HEK293T (cell line): ENCODE measurements around the gene ATIC.

Source experiments
- CTCF ChIA-PET: fragments of 350-600 bp; formaldehyde crosslinking; extraction: SDS; loops from one replicate; lab custom pipeline; 2021; ENCODE audit warnings: antibody characterized with exemption, inconsistent platforms; lab: Yijun Ruan, JAX
- POLR2A ChIA-PET: fragments of 350-600 bp; formaldehyde crosslinking; extraction: SDS; loops from one replicate; lab custom pipeline; 2020; ENCODE audit warnings: antibody characterized with exemption, inconsistent platforms; lab: Yijun Ruan, JAX
- DNase-seq: peaks from one replicate; pipeline ENCODE4 v3.0.0; 2012; ENCODE audit warnings: mixed read lengths; ENCODE audit errors: extremely low spot score
- ARNT ChIP-seq: fragments of 450-650 bp; IDR thresholded peaks from 2 replicates; pipeline ENCODE4 v1.6.1; 2017; ENCODE audit warnings: mild to moderate bottlenecking
- BHLHE40 ChIP-seq: fragments of 450-650 bp; IDR thresholded peaks from 2 replicates; pipeline ENCODE4 v1.6.1; 2016; ENCODE audit warnings: mild to moderate bottlenecking, moderate library complexity, borderline replicate concordance
- CTBP1 ChIP-seq: fragments of 450-650 bp; IDR thresholded peaks from 2 replicates; pipeline ENCODE4 v1.6.1; 2016; ENCODE audit warnings: borderline replicate concordance
- ELF4 ChIP-seq: fragments of 450-650 bp; IDR thresholded peaks from 2 replicates; pipeline ENCODE4 v1.6.1; 2017; ENCODE audit warnings: antibody characterized with exemption
- FOXA1 ChIP-seq: fragments of 450-650 bp; IDR thresholded peaks from 2 replicates; pipeline ENCODE4 v1.6.1; 2016; ENCODE audit warnings: mild to moderate bottlenecking
- FOXK2 ChIP-seq: fragments of 450-650 bp; IDR thresholded peaks from 2 replicates; pipeline ENCODE4 v1.6.1; 2016; ENCODE audit warnings: mild to moderate bottlenecking
- FOXM1 ChIP-seq: fragments of 450-650 bp; IDR thresholded peaks from 2 replicates; pipeline ENCODE4 v1.6.1; 2017; ENCODE audit warnings: mild to moderate bottlenecking, borderline replicate concordance
- HDGF ChIP-seq: fragments of 450-650 bp; IDR thresholded peaks from 2 replicates; pipeline ENCODE4 v1.6.1; 2017; ENCODE audit warnings: antibody characterized with exemption, borderline replicate concordance
- L3MBTL2 ChIP-seq: fragments of 450-650 bp; conservative IDR thresholded peaks from 2 replicates; pipeline ENCODE4 v1.6.1; 2016; ENCODE audit warnings: mild to moderate bottlenecking
- LEF1 ChIP-seq: fragments of 450-650 bp; IDR thresholded peaks from 2 replicates; pipeline ENCODE4 v1.6.1; 2017; ENCODE audit warnings: mild to moderate bottlenecking, borderline replicate concordance
- NFRKB ChIP-seq: fragments of 450-650 bp; IDR thresholded peaks from 2 replicates; pipeline ENCODE4 v1.6.1; 2016; ENCODE audit warnings: mild to moderate bottlenecking, moderate library complexity
- PKNOX1 ChIP-seq: fragments of 450-650 bp; IDR thresholded peaks from 2 replicates; pipeline ENCODE4 v1.6.1; 2016
- SP1 ChIP-seq: fragments of 450-650 bp; IDR thresholded peaks from 2 replicates; pipeline ENCODE4 v1.6.1; 2017
- SUZ12 ChIP-seq: fragments of 450-650 bp; IDR thresholded peaks from 2 replicates; pipeline ENCODE4 v1.6.1; 2016; ENCODE audit warnings: mild to moderate bottlenecking
- TARDBP ChIP-seq: fragments of 450-650 bp; IDR thresholded peaks from 2 replicates; pipeline ENCODE4 v1.6.1; 2016
- ZNF384 ChIP-seq: fragments of 450-650 bp; IDR thresholded peaks from 2 replicates; pipeline ENCODE4 v1.6.1; 2016

The ATIC gene

GRCh38 chr2:215274829-215275228 is 37.0 kb upstream of the ATIC start:
- ChIA-PET CTCF (no interaction called here), POLR2A (no interaction called here)
- TF ChIP-seq PKNOX1 (no peak), ARNT (no peak), FOXA1 (no peak), BHLHE40 (no peak), SUZ12 (no peak), SP1 (no peak), ELF4 (no peak), LEF1 (no peak), FOXK2 (no peak), FOXM1 (no peak), ZNF384 (no peak), NFRKB (no peak), TARDBP (no peak), HDGF (no peak), CTBP1 (no peak), L3MBTL2 (no peak)
- DNase-seq = no peak

GRCh38 chr2:215275824-215276223 is 36.0 kb upstream of the ATIC start:
- no peak for TF ChIP-seq ELF4
- TF ChIP-seq TARDBP = no peak
- no peak for TF ChIP-seq CTBP1
- no peak for TF ChIP-seq L3MBTL2
- TF ChIP-seq FOXM1 = no peak
- no peak for TF ChIP-seq ZNF384
- no peak for TF ChIP-seq HDGF
- no peak for TF ChIP-seq ARNT
- TF ChIP-seq FOXA1 = no peak
- TF ChIP-seq BHLHE40 = no peak
- TF ChIP-seq NFRKB = no peak
- TF ChIP-seq SP1 = no peak
- TF ChIP-seq LEF1 = no peak
- TF ChIP-seq FOXK2 = no peak
- TF ChIP-seq PKNOX1 = no peak
- TF ChIP-seq SUZ12 = no peak
- no peak for DNase-seq
- ChIA-PET POLR2A (no interaction called here), CTCF (no interaction called here)

GRCh38 chr2:215277944-215278343 is 33.9 kb upstream of the ATIC start:
- POLR2A ChIA-PET = no interaction called here
- CTCF ChIA-PET = no interaction called here
- no peak for DNase-seq
- TF ChIP-seq ARNT = no peak
- TF ChIP-seq FOXA1 = no peak
- TF ChIP-seq NFRKB = no peak
- no peak for TF ChIP-seq L3MBTL2
- no peak for TF ChIP-seq HDGF
- TF ChIP-seq FOXM1 = no peak
- no peak for TF ChIP-seq LEF1
- no peak for TF ChIP-seq BHLHE40
- no peak for TF ChIP-seq ZNF384

- DNase-seq = no peak
- TF ChIP-seq PKNOX1 = no peak
- no peak for TF ChIP-seq HDGF
- TF ChIP-seq ELF4 = no peak
- TF ChIP-seq SP1 = no peak
- TF ChIP-seq FOXA1 = no peak
- TF ChIP-seq NFRKB = no peak
- TF ChIP-seq BHLHE40 = no peak
- TF ChIP-seq FOXK2 = no peak
- no peak for TF ChIP-seq FOXM1
- TF ChIP-seq ZNF384 = no peak
- TF ChIP-seq CTBP1 = no peak
- TF ChIP-seq LEF1 = no peak
- TF ChIP-seq TARDBP = no peak
- TF ChIP-seq ARNT = no peak
- TF ChIP-seq L3MBTL2 = no peak
- TF ChIP-seq SUZ12 = no peak
- ChIA-PET CTCF (no interaction called here), POLR2A (no interaction called here)
Observed at GRCh38 chr2:215280326-215280725, 31.5 kb upstream of the ATIC start.

GRCh38 chr2:215283221-215283620 is 28.6 kb upstream of the ATIC start:
- POLR2A ChIA-PET = no interaction called here
- DNase-seq = no peak
- CTCF ChIA-PET = no interaction called here

More at GRCh38 chr2:215283221-215283620, 28.6 kb upstream of the ATIC start:
- TF ChIP-seq TARDBP (no peak), LEF1 (no peak), SP1 (no peak), SUZ12 (no peak), ELF4 (no peak), PKNOX1 (no peak), FOXK2 (no peak), L3MBTL2 (no peak), NFRKB (no peak), CTBP1 (no peak), HDGF (no peak), ARNT (no peak), FOXM1 (no peak), FOXA1 (no peak), BHLHE40 (no peak), ZNF384 (no peak)
